Measurements from ENCODE around the gene CHD3. TPM values are rescaled to one million over a fixed set of nuclear protein-coding genes. Genes with fewer than 3 reads are reported as not detected.

CHD3 gene
- total and polyA plus RNA-seq, 2 of the 13 experiments (the other 11 are each of a cell fraction or from before 2014, with no cell fraction given) = 2.7 to 3.7 TPM

- peak; percentile 63; the same call in 1 of the 2 replicates for TF ChIP-seq ZNF318 (CRISPR knock-in tag; IDR thresholded peaks at IDR 0.05)
- TF ChIP-seq NR2F2 (IDR thresholded peaks at IDR 0.05; ENCODE audit: borderline replicate concordance, low read depth) = no peak
- peak; percentile 86 for TF ChIP-seq FOSL2 (CRISPR knock-in tag; IDR thresholded peaks at IDR 0.05)
- TF ChIP-seq SKI (IDR thresholded peaks at IDR 0.05; ENCODE audit: partially characterized antibody) = peak; percentile 98
- TF ChIP-seq ZNF281 (CRISPR knock-in tag; IDR thresholded peaks at IDR 0.05; ENCODE audit: borderline replicate concordance) = peak; percentile 36; the same call in 1 of the 2 replicates
- TF ChIP-seq CAMTA2 (CRISPR knock-in tag; IDR thresholded peaks at IDR 0.05; ENCODE audit: borderline replicate concordance) = no peak
- no peak; the same call in 1 of the 2 replicates for TF ChIP-seq PHF21A (CRISPR knock-in tag; IDR thresholded peaks at IDR 0.05)
- no peak for TF ChIP-seq ZNF207 (IDR thresholded peaks at IDR 0.05; ENCODE audit: borderline replicate concordance)
- TF ChIP-seq PCBP1 (IDR thresholded peaks at IDR 0.05; ENCODE audit: borderline replicate concordance, low read depth, low read length) = no peak
- TF ChIP-seq ATF5 (CRISPR knock-in tag; IDR thresholded peaks at IDR 0.05; ENCODE audit: low read depth) = 0 out of 2 replicates have a peak, but pooled peaks have one; percentile 13
- TF ChIP-seq AFF4 (CRISPR knock-in tag; IDR thresholded peaks at IDR 0.05) = no peak
Observed at GRCh38 chr17:7841396-7841914, 47.1 kb upstream of the CHD3 start (continued).
